ENCODE results near the gene E2F3. TPM values are rescaled to one million over a fixed set of nuclear protein-coding genes. Genes with fewer than 3 reads are reported as not detected.
"Not testable (repeated sequence)": the region's sequence is repeated elsewhere in the genome, so short reads cannot be mapped to it uniquely, and the experiment has no call there.

The E2F3 gene
- total RNA-seq, 1 experiment from 2014 or later = 8.1 TPM

GRCh38 chr6:20467437-20467836 lies 65.8 kb downstream of the E2F3 start:
- no peak for DNase-seq (ENCODE audit: low spot score)

DNA sequence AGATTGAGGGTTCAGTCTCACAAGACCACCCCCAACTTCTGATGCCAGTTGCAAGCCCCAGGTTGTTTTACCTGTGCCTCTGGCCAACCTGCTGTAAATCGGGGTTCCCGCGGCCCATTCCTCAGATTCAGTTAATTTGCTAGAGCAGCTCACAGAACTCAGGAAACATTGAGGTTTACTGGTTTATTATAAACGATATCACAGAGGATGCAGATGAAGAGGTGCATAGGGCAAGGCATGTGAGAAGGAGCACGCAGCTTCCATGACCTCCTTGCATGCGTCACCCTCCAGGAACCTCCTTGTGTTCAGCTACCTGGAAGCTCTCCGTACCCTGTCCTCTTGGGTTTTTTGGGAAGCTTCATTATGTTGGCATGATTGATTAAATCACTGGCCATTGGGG lies 66.5 kb downstream of the E2F3 start:
- DNase-seq (ENCODE audit: low spot score) = no peak

GRCh38 chr6:20472748-20473147 lies 71.1 kb downstream of the E2F3 start:
- DNase-seq (ENCODE audit: low spot score) = no peak

DNA sequence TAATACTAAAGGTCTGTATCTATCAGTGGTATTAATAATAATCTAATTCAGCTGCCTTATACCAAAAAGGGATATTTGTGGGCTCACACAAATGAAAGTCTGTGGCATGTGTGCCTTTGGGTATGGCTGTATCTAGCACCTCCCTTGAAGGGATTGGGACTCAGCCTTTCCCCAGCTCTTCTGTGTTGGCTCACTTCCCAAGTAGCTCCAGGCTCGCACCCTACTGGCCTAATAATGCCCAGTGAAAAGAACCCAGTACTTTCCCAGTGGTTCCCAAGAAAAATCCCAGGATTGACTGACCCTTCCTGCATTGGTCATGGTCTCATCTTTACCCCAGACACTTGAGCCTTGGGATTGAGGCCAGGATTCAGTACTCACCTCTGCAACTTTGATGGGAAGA lies 71.8 kb downstream of the E2F3 start:
- DNase-seq (ENCODE audit: low spot score) = no peak

DNA sequence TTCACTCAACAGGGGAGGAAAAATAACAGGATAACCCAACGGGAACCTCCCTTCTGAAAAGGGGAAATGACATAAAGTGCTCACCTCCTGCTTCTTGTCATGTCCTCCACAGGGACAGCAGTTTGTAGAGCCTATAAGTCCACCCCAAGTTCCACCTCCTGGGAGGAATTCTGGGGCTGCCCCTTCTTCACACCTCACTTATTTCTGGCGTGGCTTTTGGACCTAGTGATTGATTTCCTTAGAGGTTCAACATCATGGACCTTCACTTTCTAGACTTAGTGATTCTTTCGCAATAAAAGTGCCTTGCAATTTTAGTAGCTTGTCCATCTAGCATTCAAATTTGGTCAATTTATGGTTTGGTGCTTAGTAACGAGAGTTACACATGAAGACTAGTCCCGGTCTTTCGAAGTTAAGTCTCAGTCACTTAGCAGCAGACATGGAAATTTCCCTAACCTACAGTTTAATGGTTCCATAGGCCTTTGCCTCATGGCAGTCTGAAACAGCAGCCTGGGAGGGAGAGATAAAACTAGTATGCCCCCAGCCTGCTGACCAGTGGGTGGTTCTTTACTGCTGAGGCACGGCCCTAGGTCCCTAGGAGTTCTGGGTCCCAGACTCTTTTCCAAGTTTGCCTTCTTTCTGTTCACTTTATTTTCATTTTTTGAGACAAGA lies 73.3 kb downstream of the E2F3 start:
- no peak for DNase-seq (ENCODE audit: low spot score)

DNA sequence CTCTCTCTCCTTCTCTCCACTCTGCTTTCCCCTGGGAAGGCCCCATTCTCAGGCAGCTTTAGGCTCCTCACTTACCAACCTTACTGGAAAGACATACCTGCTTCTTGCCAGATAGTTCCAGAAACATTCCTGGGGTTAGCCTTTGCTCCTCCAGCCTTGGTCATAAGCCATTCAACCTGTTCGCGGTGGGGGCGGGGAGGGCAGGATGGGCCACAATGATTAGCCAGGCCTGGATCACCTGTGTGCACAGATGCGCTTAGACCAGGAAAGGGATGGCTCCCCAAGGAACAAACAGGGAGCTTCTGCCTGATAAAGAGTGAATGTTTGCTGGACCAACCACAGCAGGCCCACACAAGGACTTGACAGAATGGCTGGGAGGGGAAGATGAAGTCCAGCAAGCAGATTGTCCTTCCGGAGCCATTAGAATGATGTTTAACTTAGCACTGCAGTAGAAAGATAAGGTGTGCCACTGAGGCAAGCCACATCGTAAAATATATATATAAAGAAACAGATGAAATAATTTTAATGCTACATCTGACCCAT lies 74.9 kb downstream of the E2F3 start:
- no peak for DNase-seq (ENCODE audit: low spot score)

- no peak for DNase-seq (ENCODE audit: low spot score)
These were observed 75.8 kb downstream of the E2F3 start for GRCh38 chr6:20477485-20477884.

GRCh38 chr6:20479060-20479459 lies 77.4 kb downstream of the E2F3 start:
- DNase-seq (ENCODE audit: low spot score) = no peak

- no peak for DNase-seq (ENCODE audit: low spot score)
These were observed 77.8 kb downstream of the E2F3 start for GRCh38 chr6:20479526-20479925.

- DNase-seq (ENCODE audit: low spot score) = no peak
These were observed 79.6 kb downstream of the E2F3 start for GRCh38 chr6:20481281-20481680.

- no peak for DNase-seq (ENCODE audit: low spot score)
These were observed 82.3 kb downstream of the E2F3 start for GRCh38 chr6:20483887-20484497.

DNA sequence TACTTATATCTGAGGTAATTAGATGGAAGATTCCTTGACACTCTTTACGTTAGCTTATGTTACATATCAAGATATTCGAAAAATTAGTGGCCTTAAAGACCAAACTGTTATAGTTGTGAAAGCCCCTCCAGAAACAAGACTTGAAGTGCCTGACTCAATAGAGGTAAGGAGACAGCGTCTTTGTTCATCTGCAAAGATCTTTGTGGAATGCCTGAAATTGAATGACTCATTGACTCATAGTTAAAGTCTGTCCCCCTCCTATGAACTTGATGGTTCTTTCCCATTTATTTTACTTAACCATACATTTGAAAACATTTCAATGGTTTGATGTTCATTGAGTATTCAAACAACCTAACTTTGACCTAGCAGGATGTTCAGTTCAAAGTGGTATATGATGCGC lies 85.0 kb downstream of the E2F3 start:
- no peak for DNase-seq (ENCODE audit: low spot score)

- no peak for DNase-seq (ENCODE audit: low spot score)
These were observed 86.1 kb downstream of the E2F3 start for GRCh38 chr6:20487669-20488375.

DNA sequence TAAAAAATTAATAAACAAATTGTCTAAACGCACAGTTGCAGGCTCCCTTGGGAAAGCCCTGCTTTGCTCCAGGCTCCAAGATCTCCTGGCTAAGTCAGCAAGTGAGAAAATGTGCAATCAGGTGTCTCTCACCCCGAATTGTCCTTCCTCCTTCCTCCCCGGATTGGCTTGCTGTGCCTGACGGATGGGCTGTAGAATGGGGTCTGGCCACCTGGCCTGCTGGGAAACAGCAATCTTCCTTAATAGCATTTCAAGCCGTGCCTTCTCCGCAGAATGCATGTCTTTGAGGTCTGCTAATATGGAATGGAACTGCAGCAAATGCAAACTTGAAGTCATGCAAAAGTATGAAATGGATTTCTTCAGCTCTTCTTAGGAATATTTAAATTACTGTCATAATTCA lies 88.9 kb downstream of the E2F3 start:
- DNase-seq (ENCODE audit: low spot score) = no peak

GRCh38 chr6:20492099-20492498 lies 90.4 kb downstream of the E2F3 start:
- DNase-seq (ENCODE audit: low spot score) = no peak

- DNase-seq (ENCODE audit: low spot score) = no peak
These were observed 95.7 kb downstream of the E2F3 start for GRCh38 chr6:20497216-20498040.

- DNase-seq (ENCODE audit: low spot score) = no peak
These were observed 96.3 kb downstream of the E2F3 start for GRCh38 chr6:20498041-20498385.

GRCh38 chr6:20509212-20509611 lies 107.5 kb downstream of the E2F3 start:
- DNase-seq (ENCODE audit: low spot score) = no peak

DNA sequence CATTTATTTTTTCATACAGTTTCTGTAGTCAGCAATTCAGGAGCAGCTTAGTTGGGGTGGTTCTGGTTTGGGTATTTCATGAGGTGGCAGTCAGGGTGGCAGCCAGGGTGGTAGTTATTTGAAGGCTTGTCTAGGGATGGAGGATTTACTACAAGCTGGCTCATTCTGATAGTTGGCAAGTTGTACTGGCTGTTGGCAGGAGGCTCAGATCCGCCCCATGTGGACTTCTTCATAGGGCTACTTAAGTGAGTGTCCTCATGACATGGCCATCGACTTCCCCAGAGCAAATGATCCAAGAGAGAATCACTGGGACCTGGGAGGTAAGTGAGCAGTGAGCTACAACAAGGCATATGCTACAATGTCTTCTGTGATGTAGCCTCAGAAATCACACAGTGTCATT lies 110.2 kb downstream of the E2F3 start:
- no peak for DNase-seq (ENCODE audit: low spot score)

- not testable (repeated sequence) for DNase-seq (ENCODE audit: low spot score)
These were observed 123.5 kb downstream of the E2F3 start for GRCh38 chr6:20525208-20525607.

GRCh38 chr6:20529086-20529448 lies 127.4 kb downstream of the E2F3 start:
- DNase-seq (ENCODE audit: low spot score) = peak; percentile 45

DNA sequence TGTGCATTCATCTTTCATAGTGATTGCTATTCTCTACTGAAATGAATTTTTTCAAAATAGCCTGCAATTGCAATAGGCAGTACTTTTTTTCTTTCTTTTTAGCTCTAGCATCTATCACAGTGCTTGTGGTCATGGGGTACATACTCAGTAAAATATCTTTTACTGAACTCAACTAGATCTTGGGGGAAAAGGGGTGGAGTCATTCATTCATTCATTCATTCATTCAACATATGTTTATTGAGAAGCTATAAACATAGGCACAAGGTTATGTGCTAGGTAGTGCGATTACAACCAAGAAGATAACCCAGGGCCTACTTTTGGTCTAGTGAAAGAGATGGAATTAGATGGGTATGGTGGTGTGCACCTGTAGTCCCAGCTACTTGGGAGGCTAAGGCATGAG lies 131.2 kb downstream of the E2F3 start:
- no peak for DNase-seq (ENCODE audit: low spot score)
